ENCODE data around the gene PNPO.
A peak's percentile ranks its signal among the peaks of the same experiment; 100 is the strongest.

Gene PNPO

DNA sequence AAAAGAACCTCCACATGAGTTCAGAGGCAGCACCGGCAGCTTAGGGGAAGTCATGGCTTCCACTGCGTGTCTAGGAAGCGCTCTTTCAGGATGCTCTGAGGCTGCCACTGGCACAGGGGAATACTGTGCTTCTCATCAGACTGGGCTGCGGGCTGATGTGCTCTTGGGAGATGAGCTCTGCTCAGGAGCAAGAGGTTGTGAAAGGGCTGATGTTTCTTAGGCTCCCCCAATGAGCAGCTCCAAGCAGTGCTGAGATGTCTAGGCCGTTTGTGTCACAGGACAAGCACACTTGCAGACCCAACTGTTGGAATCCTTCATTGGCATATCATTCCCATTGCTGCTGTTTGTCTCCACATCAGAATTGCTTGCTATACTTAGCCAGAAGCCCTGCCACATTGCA lies 41.7 kb upstream of the PNPO start:
- H3K18ac ChIP-seq (ENCODE audit: low read length) = no peak overlapping the region
- H4K91ac ChIP-seq (ENCODE audit: low read depth, low read length, poor library complexity) = no peak overlapping the region
- H3K4me1 ChIP-seq (ENCODE audit: control insufficient read depth in 2 of 2, insufficient read depth in 1 of 2, low read depth in 1 of 2, low read length in 2 of 2) = peaks cover 16 to 19% of the 10 kb centered on the region in 2 donors
- H3K9ac ChIP-seq (ENCODE audit: low read depth, low read length, poor library complexity) = no peak overlapping the region
- peaks cover 5% of the 10 kb centered on the region for H3K79me1 ChIP-seq (ENCODE audit: low read depth, low read length)
- no peak overlapping the region for H2BK5ac ChIP-seq (ENCODE audit: low read length)
- WGBS, 2 donors (ENCODE audit: extremely low coverage in 2 of 2, insufficient read length in 2 of 2, insufficient replicate concordance in 1 of 2) = no CpG with 5 or more reads among the region's 5 CpGs
- no peak overlapping the region for H2AFZ ChIP-seq (ENCODE audit: low read length)
- no peak overlapping the region for H4K8ac ChIP-seq (ENCODE audit: low read depth, low read length)
- H2BK120ac ChIP-seq (ENCODE audit: low read depth, low read length) = no peak overlapping the region
- no peak overlapping the region for H3K4me2 ChIP-seq (ENCODE audit: insufficient read depth, low read length, poor library complexity, severe bottlenecking)
- H3K23ac ChIP-seq (ENCODE audit: low read depth, low read length, poor library complexity) = no peak overlapping the region
- no peak overlapping the region for H2AK5ac ChIP-seq (ENCODE audit: low read depth, low read length)
- H3K27ac ChIP-seq (replicated peaks; ENCODE audit: low read length) = no peak overlapping the region
- no peak for DNase-seq (ENCODE audit: low spot score)
- no peak overlapping the region for H3K14ac ChIP-seq (ENCODE audit: low read length)
- H3K9me3 ChIP-seq (replicated peaks in 1 of 2; ENCODE audit: control insufficient read depth in 2 of 2, insufficient read depth in 1 of 2, low read depth in 1 of 2, low read length in 2 of 2) = no peaks in the 10 kb centered on the region
- H3K4ac ChIP-seq (ENCODE audit: low read length) = no peak overlapping the region
- H2BK15ac ChIP-seq (ENCODE audit: low read length) = no peak overlapping the region
- H3K4me3 ChIP-seq (ENCODE audit: low read length in 2 of 2) = no peak overlapping the region
- H3K36me3 ChIP-seq (replicated peaks in 1 of 2; ENCODE audit: control insufficient read depth in 2 of 2, insufficient read depth in 2 of 2, low read length in 2 of 2) = peaks cover 2 to 30% of the 10 kb centered on the region in 2 donors
- H3K27me3 ChIP-seq (ENCODE audit: control insufficient read depth in 3 of 3, insufficient read depth in 3 of 3, low read depth in 1 of 3, low read length in 3 of 3) = no peaks in the 10 kb centered on the region
- H2BK12ac ChIP-seq (ENCODE audit: low read length) = no peak overlapping the region

DNA sequence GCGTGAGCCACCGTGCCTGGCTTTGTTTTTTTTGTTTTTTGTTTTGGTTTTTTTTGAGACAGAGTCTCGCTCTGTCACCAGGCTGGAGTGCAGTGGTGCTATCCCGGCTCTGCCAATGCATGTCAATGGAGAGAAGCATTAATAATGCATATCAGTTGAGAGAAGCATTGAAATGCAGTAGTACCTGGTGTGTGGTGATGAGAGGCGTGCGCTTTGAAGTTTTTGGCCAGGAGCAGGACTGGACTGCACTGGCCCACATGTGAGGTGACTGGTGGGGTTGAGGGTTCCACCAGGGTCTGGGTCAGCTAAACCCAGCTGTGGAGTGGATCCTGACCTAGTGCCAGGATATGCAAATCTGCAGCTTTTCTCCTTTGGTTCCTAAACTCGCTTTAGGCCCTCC lies 39.9 kb upstream of the PNPO start:
- H3K79me1 ChIP-seq (ENCODE audit: low read depth, low read length) = peaks cover 5% of the 10 kb centered on the region
- H3K18ac ChIP-seq (ENCODE audit: low read length) = no peak overlapping the region
- no peak overlapping the region for H2BK120ac ChIP-seq (ENCODE audit: low read depth, low read length)
- H4K91ac ChIP-seq (ENCODE audit: low read depth, low read length, poor library complexity) = no peak overlapping the region
- H3K4ac ChIP-seq (ENCODE audit: low read length) = no peak overlapping the region
- no peak overlapping the region for H2BK12ac ChIP-seq (ENCODE audit: low read length)
- WGBS, 2 donors (ENCODE audit: extremely low coverage in 2 of 2, insufficient read length in 2 of 2, insufficient replicate concordance in 1 of 2) = no CpG with 5 or more reads among the region's 7 CpGs
- peaks cover 17 to 20% of the 10 kb centered on the region in 2 donors for H3K4me1 ChIP-seq (ENCODE audit: control insufficient read depth in 2 of 2, insufficient read depth in 1 of 2, low read depth in 1 of 2, low read length in 2 of 2)
- no peaks in the 10 kb centered on the region for H3K9me3 ChIP-seq (replicated peaks in 1 of 2; ENCODE audit: control insufficient read depth in 2 of 2, insufficient read depth in 1 of 2, low read depth in 1 of 2, low read length in 2 of 2)
- H3K27ac ChIP-seq (replicated peaks; ENCODE audit: low read length) = no peak overlapping the region
- H2AK5ac ChIP-seq (ENCODE audit: low read depth, low read length) = no peak overlapping the region
- no peak overlapping the region for H4K8ac ChIP-seq (ENCODE audit: low read depth, low read length)
- no peak overlapping the region for H3K23ac ChIP-seq (ENCODE audit: low read depth, low read length, poor library complexity)
- peaks cover 4 to 39% of the 10 kb centered on the region in 2 donors for H3K36me3 ChIP-seq (replicated peaks in 1 of 2; ENCODE audit: control insufficient read depth in 2 of 2, insufficient read depth in 2 of 2, low read length in 2 of 2)
- H3K4me2 ChIP-seq (ENCODE audit: insufficient read depth, low read length, poor library complexity, severe bottlenecking) = no peak overlapping the region
- no peak overlapping the region for H2BK5ac ChIP-seq (ENCODE audit: low read length)
- no peak overlapping the region for H2AFZ ChIP-seq (ENCODE audit: low read length)
- no peak overlapping the region for H3K14ac ChIP-seq (ENCODE audit: low read length)
- H3K9ac ChIP-seq (ENCODE audit: low read depth, low read length, poor library complexity) = peak overlapping the region; percentile 36
- H3K27me3 ChIP-seq (ENCODE audit: control insufficient read depth in 3 of 3, insufficient read depth in 3 of 3, low read depth in 1 of 3, low read length in 3 of 3) = no peaks in the 10 kb centered on the region
- no peak for DNase-seq (ENCODE audit: low spot score)
- H3K4me3 ChIP-seq (ENCODE audit: low read length in 2 of 2) = no peak overlapping the region
- H2BK15ac ChIP-seq (ENCODE audit: low read length) = no peak overlapping the region

GRCh38 chr17:47902039-47902744 lies 39.2 kb upstream of the PNPO start:
- DNase-seq (ENCODE audit: low spot score) = no peak
- Histone ChIP-seq H2BK5ac (ENCODE audit: low read length) (no peak overlapping the region), H2AK5ac (ENCODE audit: low read depth, low read length) (no peak overlapping the region), H3K4me1 (ENCODE audit: control insufficient read depth in 2 of 2, insufficient read depth in 1 of 2, low read depth in 1 of 2, low read length in 2 of 2) (peaks cover 15 to 17% of the 10 kb centered on the region in 2 donors), H3K4me3 (ENCODE audit: low read length in 2 of 2) (no peak overlapping the region), H3K79me1 (ENCODE audit: low read depth, low read length) (peaks cover 1% of the 10 kb centered on the region), H2BK15ac (ENCODE audit: low read length) (no peak overlapping the region), H3K4ac (ENCODE audit: low read length) (no peak overlapping the region), H3K27me3 (ENCODE audit: control insufficient read depth in 3 of 3, insufficient read depth in 3 of 3, low read depth in 1 of 3, low read length in 3 of 3) (no peaks in the 10 kb centered on the region), H2BK120ac (ENCODE audit: low read depth, low read length) (no peak overlapping the region), H4K91ac (ENCODE audit: low read depth, low read length, poor library complexity) (no peak overlapping the region), H3K9me3 (replicated peaks in 1 of 2; ENCODE audit: control insufficient read depth in 2 of 2, insufficient read depth in 1 of 2, low read depth in 1 of 2, low read length in 2 of 2) (peaks cover 0 to 2% of the 10 kb centered on the region in 2 donors), H3K14ac (ENCODE audit: low read length) (no peak overlapping the region), H2BK12ac (ENCODE audit: low read length) (no peak overlapping the region), H3K36me3 (replicated peaks in 1 of 2; ENCODE audit: control insufficient read depth in 2 of 2, insufficient read depth in 2 of 2, low read length in 2 of 2) (peaks cover 4 to 42% of the 10 kb centered on the region in 2 donors), H3K4me2 (ENCODE audit: insufficient read depth, low read length, poor library complexity, severe bottlenecking) (no peak overlapping the region), H2AFZ (ENCODE audit: low read length) (no peak overlapping the region), H3K23ac (ENCODE audit: low read depth, low read length, poor library complexity) (no peak overlapping the region), H4K8ac (ENCODE audit: low read depth, low read length) (no peak overlapping the region), H3K18ac (ENCODE audit: low read length) (no peak overlapping the region), H3K9ac (ENCODE audit: low read depth, low read length, poor library complexity) (no peak overlapping the region), H3K27ac (replicated peaks; ENCODE audit: low read length) (no peak overlapping the region)
- WGBS, 2 donors (ENCODE audit: extremely low coverage in 2 of 2, insufficient read length in 2 of 2, insufficient replicate concordance in 1 of 2) = no CpG with 5 or more reads among the region's 4 CpGs

- Histone ChIP-seq H3K27ac (replicated peaks; ENCODE audit: low read length) (peak overlapping the region; percentile 39), H3K27me3 (ENCODE audit: control insufficient read depth in 3 of 3, insufficient read depth in 3 of 3, low read depth in 1 of 3, low read length in 3 of 3) (no peaks in the 10 kb centered on the region), H3K4me3 (ENCODE audit: low read length in 2 of 2) (no peak overlapping the region), H2BK12ac (ENCODE audit: low read length) (no peak overlapping the region), H3K9me3 (replicated peaks in 1 of 2; ENCODE audit: control insufficient read depth in 2 of 2, insufficient read depth in 1 of 2, low read depth in 1 of 2, low read length in 2 of 2) (peaks cover 0 to 2% of the 10 kb centered on the region in 2 donors), H4K8ac (ENCODE audit: low read depth, low read length) (no peak overlapping the region), H3K79me1 (ENCODE audit: low read depth, low read length) (peaks cover 1% of the 10 kb centered on the region), H2BK15ac (ENCODE audit: low read length) (no peak overlapping the region), H2BK120ac (ENCODE audit: low read depth, low read length) (no peak overlapping the region), H2BK5ac (ENCODE audit: low read length) (no peak overlapping the region), H3K18ac (ENCODE audit: low read length) (no peak overlapping the region), H3K23ac (ENCODE audit: low read depth, low read length, poor library complexity) (no peak overlapping the region), H4K91ac (ENCODE audit: low read depth, low read length, poor library complexity) (no peak overlapping the region), H2AK5ac (ENCODE audit: low read depth, low read length) (no peak overlapping the region), H3K4ac (ENCODE audit: low read length) (no peak overlapping the region), H3K4me1 (ENCODE audit: control insufficient read depth in 2 of 2, insufficient read depth in 1 of 2, low read depth in 1 of 2, low read length in 2 of 2) (peaks cover 12 to 15% of the 10 kb centered on the region in 2 donors), H2AFZ (ENCODE audit: low read length) (no peak overlapping the region), H3K9ac (ENCODE audit: low read depth, low read length, poor library complexity) (no peak overlapping the region), H3K4me2 (ENCODE audit: insufficient read depth, low read length, poor library complexity, severe bottlenecking) (no peak overlapping the region), H3K36me3 (replicated peaks in 1 of 2; ENCODE audit: control insufficient read depth in 2 of 2, insufficient read depth in 2 of 2, low read length in 2 of 2) (peaks cover 6 to 32% of the 10 kb centered on the region in 2 donors), H3K14ac (ENCODE audit: low read length) (no peak overlapping the region)
- no CpG with 5 or more reads among the region's 8 CpGs for WGBS, 2 donors (ENCODE audit: extremely low coverage in 2 of 2, insufficient read length in 2 of 2, insufficient replicate concordance in 1 of 2)
- no peak for DNase-seq (ENCODE audit: low spot score)
Observed at GRCh38 chr17:47905221-47905733, 36.1 kb upstream of the PNPO start.

Measured in neuronal stem cell (in vitro differentiated cells).